Thyroid gland (tissue), 4 donors: ENCODE data around the gene TTYH1.

Source experiments
- CTCF ChIP-seq, 6 experiments: fragments of 200-600 bp in 3 of 6; fragments of 450-650 bp in 3 of 6; sonication (generic) in 3 of 6; IDR thresholded peaks; one replicate each; pipeline ENCODE4 v1.5.1; 2016 to 2019; ENCODE audit warnings: antibody characterized with exemption in 6 of 6, mild to moderate bottlenecking in 2 of 6, inconsistent platforms in 1 of 6, moderate library complexity in 1 of 6
- POLR2A ChIP-seq, 2 donors: fragments of 450-650 bp; IDR thresholded peaks; one replicate each; pipeline ENCODE4 v1.6.1; 2017; ENCODE audit warnings: antibody characterized with exemption in 2 of 2, mild to moderate bottlenecking in 2 of 2, moderate library complexity in 1 of 2

- TF ChIP-seq CTCF (IDR thresholded peaks at IDR 0.05) (no peak), POLR2A (IDR thresholded peaks at IDR 0.05) (no peak)
These were observed 44.3 kb downstream of the TTYH1 start for GRCh38 chr19:54459282-54460229.
